Measurements from ENCODE around the gene TNP2. TPM values are rescaled to one million over a fixed set of nuclear protein-coding genes. Genes with fewer than 3 reads are reported as not detected.

TNP2 gene
- total and polyA plus RNA-seq, 2 of the 4 experiments (the other 2 are of a cell fraction), result not detected

GRCh38 chr16:11240636-11241473 is 28.3 kb downstream of the TNP2 start:
- Histone ChIP-seq H4K5ac (ENCODE audit: low read depth, low read length) (no peak overlapping the region), H3K9me1 (ENCODE audit: insufficient read depth, low read length) (no peaks in the 10 kb centered on the region), H2AK9ac (replicated peaks; ENCODE audit: low read depth, low read length, poor library complexity) (peak overlapping the region; percentile 61), H2BK15ac (ENCODE audit: low read depth, low read length) (no peak overlapping the region), H3K23ac (ENCODE audit: low read depth, low read length) (no peak overlapping the region), H3K36me3 (ENCODE audit: control insufficient read depth, insufficient read depth, low read length) (no peaks in the 10 kb centered on the region), H3K14ac (replicated peaks; ENCODE audit: low read depth, low read length) (no peak overlapping the region), H2AFZ (replicated peaks; ENCODE audit: low read length, poor library complexity) (peak overlapping the region; percentile 73), H4K8ac (ENCODE audit: low read depth in 2 of 2, low read length in 2 of 2) (no peak overlapping the region), H2BK5ac (ENCODE audit: low read depth, low read length, poor library complexity, severe bottlenecking) (no peak overlapping the region), H3K4me2 (ENCODE audit: low read depth, low read length) (no peak overlapping the region; the same call in 1 of the 2 replicates), H2BK20ac (ENCODE audit: low read depth, low read length) (0 out of 2 replicates have a peak overlapping the region, but pooled peaks have one; percentile 14), H3K4me1 (ENCODE audit: control insufficient read depth, insufficient read depth, low read length) (0 out of 2 replicates have a peak, but pooled peaks cover 2% of the 10 kb centered on the region), H3K9me3 (ENCODE audit: control insufficient read depth, insufficient read depth, low read length) (no peaks in the 10 kb centered on the region), H3K56ac (ENCODE audit: extremely low read depth, insufficient read depth, low read length) (no peak overlapping the region), H3K9ac (ENCODE audit: low read depth, low read length) (no peak overlapping the region), H2AK5ac (ENCODE audit: low read depth, low read length) (no peak overlapping the region), H3K4me3 (ENCODE audit: insufficient read depth, low read depth, low read length) (no peak overlapping the region), H3K27ac (ENCODE audit: insufficient read depth, low read length) (no peak overlapping the region), H3K18ac (ENCODE audit: low read depth, low read length) (no peak overlapping the region), H4K20me1 (ENCODE audit: insufficient read depth, low read length) (no peaks in the 10 kb centered on the region), H3K79me1 (ENCODE audit: low read depth in 1 of 2, low read length in 2 of 2) (no peaks in the 10 kb centered on the region), H3K27me3 (ENCODE audit: control insufficient read depth, insufficient read depth, low read length) (peaks cover 6% of the 10 kb centered on the region), H2BK120ac (ENCODE audit: low read depth, low read length) (no peak overlapping the region), H3K4ac (ENCODE audit: low read depth, low read length) (no peak overlapping the region), H4K91ac (ENCODE audit: insufficient read depth, low read depth, low read length) (no peak overlapping the region)
- TF ChIP-seq SMC3 (IDR thresholded peaks at IDR 0.05; ENCODE audit: low read depth, low read length) (no peak), POLR2A (IDR thresholded peaks at IDR 0.05; ENCODE audit: low read depth, low read length) (no peak), RFX5 (IDR thresholded peaks at IDR 0.05; ENCODE audit: low read depth, low read length) (no peak), MAFK (IDR thresholded peaks at IDR 0.05; ENCODE audit: low read depth, low read length) (no peak), CTCF (conservative IDR thresholded peaks at IDR 0.05; ENCODE audit: low read depth, low read length) (no peak), RCOR1 (IDR thresholded peaks at IDR 0.05; ENCODE audit: insufficient replicate concordance, low read length) (no peak), CHD1 (IDR thresholded peaks at IDR 0.05; ENCODE audit: low read depth, low read length) (no peak), NFE2L2 (IDR thresholded peaks at IDR 0.05; ENCODE audit: low read depth, low read length) (no peak), RAD21 (IDR thresholded peaks at IDR 0.05; ENCODE audit: low read length) (no peak), MXI1 (IDR thresholded peaks at IDR 0.05; ENCODE audit: borderline replicate concordance, low read depth, low read length) (no peak), MAZ (IDR thresholded peaks at IDR 0.05; ENCODE audit: borderline replicate concordance, low read depth, low read length) (no peak), USF2 (IDR thresholded peaks at IDR 0.05; ENCODE audit: low read depth, low read length) (no peak)
- no peak for ATAC-seq (ENCODE audit: low read depth)
- DNase-seq, result no peak
- intact Hi-C loops (cut with micrococcal nuclease), result no loop called here
- in situ Hi-C loops (cut with MboI; ENCODE audit: low sequenced_read_pairs), result no loop called here
- ChIA-PET POLR2A (ENCODE audit: unreplicated experiment) (no interaction called here), CTCF (no interaction called here)
- dilution Hi-C loops (cut with HindIII; ENCODE audit: low sequenced_read_pairs, unreplicated experiment), result no loop called here
- 70% methylated on average over 6 of the region's 10 CpGs; no CpG with 5 or more reads in 1 of the 2 experiments for WGBS, 2 experiments (ENCODE audit: extremely low coverage in 2 of 2, insufficient read length in 1 of 2)
- no TSS peak for BruUV-seq (replicated peaks)
